Fibroblast of villous mesenchyme (primary cell): ENCODE data around the gene PRKAR1B. TPM values are rescaled to one million over a fixed set of nuclear protein-coding genes. Genes with fewer than 3 reads are reported as not detected.
"Not testable (repeated sequence)": the region's sequence is repeated elsewhere in the genome, so short reads cannot be mapped to it uniquely, and the experiment has no call there.

Experiments
- DNase-seq: peaks from one replicate; pipeline ENCODE4 v3.0.0-alpha.2; 2010; ENCODE audit warnings: low read depth
- H3K4me3 ChIP-seq: 2 replicates; pipeline ENCODE4 v1.5.1; 2011; ENCODE audit warnings: low read depth, mild to moderate bottlenecking, low read length
- CTCF ChIP-seq: IDR thresholded peaks from 2 replicates; pipeline ENCODE4 v1.5.1; 2012; ENCODE audit warnings: low read depth, mild to moderate bottlenecking, low read length; ENCODE audit not compliant: insufficient read depth
- total RNA-seq: library from RNA; depleted of rRNA; stranded (reverse); fragments of >200 nt; gene quantifications from 2 replicates; pipeline ENCODE4 v1.2.3, GENCODE V29; 2012

Gene PRKAR1B
- total RNA-seq, 1 donor = 16.4 TPM

GRCh38 chr7:659306-659847, 67.7 kb downstream of the PRKAR1B start:
- DNase-seq = no peak
- TF ChIP-seq CTCF = no peak

GRCh38 chr7:657565-658119, 69.4 kb downstream of the PRKAR1B start:
- peak overlapping the region; percentile 6 for H3K4me3 ChIP-seq

More at GRCh38 chr7:659306-659847, 67.7 kb downstream of the PRKAR1B start:
- H3K4me3 ChIP-seq = no peak overlapping the region

GRCh38 chr7:657010-657409, 70.1 kb downstream of the PRKAR1B start:
- DNase-seq, H3K4me3 ChIP-seq: not testable (repeated sequence)

More at GRCh38 chr7:657565-658119, 69.4 kb downstream of the PRKAR1B start:
- TF ChIP-seq CTCF = no peak
- peak; percentile 79 for DNase-seq

GRCh38 chr7:655758-656157, 71.3 kb downstream of the PRKAR1B start:
- H3K4me3 ChIP-seq = no peak overlapping the region
- no peak for DNase-seq
- no peak for TF ChIP-seq CTCF

- TF ChIP-seq CTCF = no peak
Observed at GRCh38 chr7:653829-654764, 73.0 kb downstream of the PRKAR1B start.

GRCh38 chr7:652881-653280, 74.2 kb downstream of the PRKAR1B start:
- no peak overlapping the region for H3K4me3 ChIP-seq
- no peak for TF ChIP-seq CTCF
- DNase-seq = no peak

More at GRCh38 chr7:653829-654764, 73.0 kb downstream of the PRKAR1B start:
- no peak for DNase-seq
- H3K4me3 ChIP-seq = no peak overlapping the region

- H3K4me3 ChIP-seq, DNase-seq: not testable (repeated sequence)
Observed at GRCh38 chr7:652167-652566, 74.9 kb downstream of the PRKAR1B start.
